DMS153 treated with DMSO at 0.1 percent for 48 hours (cell line): ENCODE results near the gene GVQW3.

Experiments used
- DNase-seq: peaks from one replicate; lab custom pipeline; 2025; ENCODE audit not compliant: unreplicated experiment; lab: John Stamatoyannopoulos, UW

Gene GVQW3

DNA sequence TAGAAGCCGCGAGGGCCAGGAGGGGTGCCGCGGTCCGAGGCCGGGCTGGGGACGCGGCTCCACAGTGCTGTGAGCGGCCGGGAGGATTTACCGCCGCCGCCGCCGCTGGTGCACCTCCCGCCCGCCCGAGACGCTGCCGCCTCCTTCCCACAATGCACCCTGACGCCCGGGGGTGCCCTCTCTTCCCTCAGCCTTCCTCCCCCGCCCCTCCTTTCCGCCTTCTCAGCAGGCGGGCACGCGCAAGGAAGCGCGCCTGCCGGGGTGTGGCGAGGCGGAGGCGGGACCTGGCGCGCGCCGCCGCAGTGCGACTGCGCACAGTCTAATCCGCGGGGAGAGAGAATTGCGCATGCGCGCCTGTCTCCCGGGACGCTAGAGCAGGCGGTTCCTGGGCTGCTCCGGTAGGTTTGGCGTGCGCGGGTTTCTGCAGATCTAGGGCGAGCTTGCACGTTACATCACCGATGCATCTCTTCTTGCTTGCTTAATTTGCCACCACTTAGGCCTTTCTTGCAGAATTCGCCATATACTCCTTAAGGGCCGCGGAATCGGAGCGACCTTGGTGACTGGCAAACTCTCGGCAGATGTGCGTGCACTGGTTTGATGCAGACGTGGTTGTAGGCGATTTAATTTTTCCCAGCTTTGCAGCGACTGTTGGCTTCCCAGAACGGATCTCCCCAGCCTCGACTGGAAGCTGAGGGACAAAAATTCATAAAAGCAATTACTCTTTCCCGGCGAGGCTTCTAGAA is at the start of gene GVQW3, which contains the start of gene THAP12:
Gene GVQW3, plus strand, starts transcription at position 347 of the 743 bp plus-strand sequence. CDS start 506 bp downstream, outside the sequence.
Gene THAP12, minus strand, starts transcription at position 156 of the 743 bp plus-strand sequence. CDS start 296 bp downstream, outside the sequence.
- DNase-seq = peak; percentile 97

DNA sequence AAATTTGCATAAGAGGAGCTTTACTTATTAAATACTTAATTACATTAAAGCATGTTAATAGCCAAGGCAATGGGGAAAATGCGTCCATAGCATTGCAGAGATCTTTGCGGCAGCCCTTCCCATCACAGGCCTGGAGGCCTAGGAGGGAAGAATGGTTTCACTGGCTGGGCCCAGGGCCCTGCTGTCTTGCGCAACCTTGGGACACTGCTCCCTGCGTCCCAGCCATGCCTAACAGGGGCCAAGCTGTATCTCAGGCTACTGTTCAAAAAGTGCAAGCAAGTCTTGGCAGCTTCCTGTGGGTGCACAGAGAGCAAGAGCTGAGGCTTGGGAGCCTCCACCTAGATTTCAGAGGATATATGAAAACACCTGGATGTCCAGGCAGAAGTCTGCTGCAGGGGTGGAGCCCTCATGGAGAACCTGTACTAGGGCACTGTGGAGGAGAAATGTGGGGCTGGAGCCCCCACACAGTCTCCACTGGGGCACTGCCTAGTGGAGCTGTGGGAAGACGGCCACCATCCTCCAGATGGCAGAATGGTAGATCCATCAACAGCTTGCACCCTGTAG is 46.2 kb upstream of the GVQW3 start:
- DNase-seq = no peak

DNA sequence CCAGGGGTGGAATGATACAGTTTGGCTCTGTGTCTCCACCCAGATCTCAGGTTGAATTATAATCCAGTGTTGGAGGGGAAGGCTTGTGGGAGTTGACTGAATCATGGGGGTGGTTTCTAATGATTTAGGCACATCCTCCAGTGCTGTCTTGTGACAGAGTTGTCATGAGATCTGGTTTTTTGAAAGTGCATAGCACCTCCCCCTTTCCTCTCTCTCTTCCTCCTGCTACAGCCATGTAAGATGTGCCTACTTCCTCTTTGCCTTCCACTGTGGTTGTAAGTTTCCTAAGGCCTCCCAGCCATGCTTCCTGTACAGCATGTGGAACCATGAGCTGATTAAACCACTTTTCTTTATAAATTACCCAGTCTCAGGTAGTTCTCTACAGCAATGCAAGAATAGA is 45.3 kb upstream of the GVQW3 start:
- no peak for DNase-seq

DNA sequence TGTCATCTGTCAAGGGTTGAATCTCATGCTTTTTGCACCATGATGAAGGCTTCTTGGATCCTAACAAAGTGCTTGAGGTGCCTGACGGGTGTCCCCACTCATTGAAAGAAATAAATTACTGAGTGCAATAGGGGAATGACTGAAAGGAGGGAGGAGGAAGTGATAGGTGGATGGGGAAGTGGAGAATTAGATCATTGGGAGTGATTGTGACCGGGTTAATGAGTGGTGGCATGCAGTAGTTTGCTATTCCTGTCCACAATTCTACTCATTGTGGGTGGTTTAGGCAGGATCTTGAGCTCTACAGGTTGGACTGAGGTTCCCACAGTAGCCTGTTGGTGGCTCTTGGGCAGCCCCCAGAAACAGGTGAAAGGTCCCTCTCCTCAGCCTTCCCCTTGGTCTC is 44.5 kb upstream of the GVQW3 start:
- no peak for DNase-seq

DNA sequence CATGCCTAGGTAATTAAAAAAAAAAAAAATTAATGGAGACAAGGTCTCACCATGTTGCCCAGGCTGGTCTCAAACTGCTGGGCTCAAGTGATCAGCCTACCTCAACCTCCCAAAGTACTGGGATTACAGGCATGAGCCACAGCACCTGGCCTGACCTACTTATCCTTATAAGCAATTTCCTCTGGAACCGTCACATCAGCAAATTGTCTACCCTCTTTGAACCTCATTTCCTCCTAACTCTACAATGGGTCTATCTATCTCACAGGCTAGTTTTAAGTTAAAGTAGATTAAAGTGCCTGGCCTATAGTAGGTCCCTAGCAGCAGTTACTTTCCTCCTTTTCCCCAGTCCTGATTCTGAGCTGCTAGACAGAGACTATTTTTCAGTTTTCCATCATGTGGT is 43.7 kb upstream of the GVQW3 start:
- DNase-seq = no peak

DNA sequence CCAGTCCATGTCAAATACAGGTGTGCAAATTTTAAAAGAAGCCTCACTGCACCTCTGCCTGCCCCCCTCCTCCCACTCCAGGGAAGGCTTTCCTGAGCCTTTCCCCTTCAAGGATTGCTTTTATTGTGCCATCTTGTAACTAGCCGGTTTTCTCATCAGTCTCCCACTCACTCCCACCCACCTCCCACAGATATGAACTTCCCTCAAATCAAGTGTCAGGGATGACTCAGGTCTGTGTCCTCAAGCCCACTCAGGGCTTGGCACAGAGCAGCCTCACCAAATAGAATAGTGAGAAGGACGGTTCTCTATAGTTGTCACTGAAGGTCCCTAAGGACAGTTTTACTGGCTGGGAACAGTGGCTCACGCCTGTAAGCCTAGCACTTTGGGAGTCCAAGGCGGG is 43.2 kb upstream of the GVQW3 start:
- DNase-seq = no peak

DNA sequence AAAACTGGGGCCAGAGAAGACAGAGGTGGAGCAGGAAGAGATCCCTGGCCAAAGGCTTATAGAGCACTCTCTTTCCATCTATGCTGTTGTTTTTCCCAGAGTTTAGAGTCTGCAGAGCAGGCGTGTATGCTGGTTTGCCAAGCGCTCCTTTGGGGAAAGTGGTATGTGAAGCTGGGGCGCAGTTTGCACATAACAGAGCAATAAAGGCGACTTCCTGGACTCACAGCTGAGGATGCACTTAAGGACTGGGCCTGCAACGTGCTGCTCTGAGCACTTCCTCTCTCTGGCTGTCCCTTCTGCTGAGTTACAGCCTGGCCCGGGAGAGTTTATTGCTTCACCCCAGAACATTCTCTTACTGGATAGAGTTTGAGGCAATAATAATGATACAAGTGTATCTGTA is 41.9 kb upstream of the GVQW3 start:
- peak; percentile 30 for DNase-seq

DNA sequence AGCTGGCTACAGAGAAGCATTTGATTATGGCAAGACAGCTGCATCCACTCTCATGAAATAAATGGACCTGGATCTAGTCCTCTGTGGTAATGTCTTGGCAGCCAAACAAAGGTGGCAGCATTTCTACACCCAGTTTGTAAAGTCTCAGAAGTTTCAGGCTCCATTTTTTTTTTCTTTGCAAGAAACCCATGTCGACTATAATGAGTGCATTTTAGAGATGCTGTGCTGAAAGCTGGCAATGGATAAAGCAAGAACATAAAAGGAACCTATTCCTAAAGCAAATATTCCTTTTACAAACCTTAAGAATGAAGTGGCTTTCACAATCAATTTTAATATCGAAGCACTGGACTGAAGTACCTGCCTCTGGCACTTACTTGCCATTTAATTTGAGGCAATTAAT is 33.7 kb upstream of the GVQW3 start:
- DNase-seq = no peak

DNA sequence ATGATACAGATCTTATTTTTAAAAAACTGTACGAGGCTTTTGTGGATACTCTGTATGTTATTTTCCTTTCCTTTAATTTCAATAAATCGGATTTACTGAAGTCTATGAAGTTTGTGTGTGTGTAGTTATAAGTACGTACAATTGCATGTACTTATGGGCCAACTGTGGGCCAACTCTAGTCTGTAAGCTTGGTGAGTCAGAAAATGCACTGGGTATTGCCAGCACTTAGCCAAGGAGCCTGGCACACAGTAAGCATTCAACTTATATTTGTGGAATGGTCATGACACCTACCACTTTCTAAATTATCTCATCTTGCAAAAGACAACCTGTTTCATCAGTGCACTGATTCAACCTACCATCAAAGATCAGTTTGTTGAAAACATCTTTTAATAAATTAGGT is 32.8 kb upstream of the GVQW3 start:
- DNase-seq = no peak

DNA sequence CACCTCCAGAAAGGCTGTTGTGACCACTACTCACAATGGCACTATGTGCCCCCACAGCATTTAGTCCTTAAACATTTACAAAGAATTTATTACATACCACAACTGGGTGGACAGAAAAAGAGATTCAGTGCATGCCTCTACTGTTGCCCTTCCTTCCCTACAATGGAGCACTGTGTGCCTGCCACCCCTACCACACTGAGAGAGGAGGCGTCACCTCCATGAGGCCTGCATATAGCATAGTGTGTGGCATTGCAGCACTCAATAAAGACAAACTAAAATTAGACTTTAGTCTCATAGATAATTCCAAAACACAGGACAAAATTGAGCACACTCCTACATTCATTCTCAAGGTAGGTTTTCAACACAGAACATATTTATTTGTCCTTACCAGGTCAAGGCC is 26.0 kb upstream of the GVQW3 start:
- DNase-seq = no peak

DNA sequence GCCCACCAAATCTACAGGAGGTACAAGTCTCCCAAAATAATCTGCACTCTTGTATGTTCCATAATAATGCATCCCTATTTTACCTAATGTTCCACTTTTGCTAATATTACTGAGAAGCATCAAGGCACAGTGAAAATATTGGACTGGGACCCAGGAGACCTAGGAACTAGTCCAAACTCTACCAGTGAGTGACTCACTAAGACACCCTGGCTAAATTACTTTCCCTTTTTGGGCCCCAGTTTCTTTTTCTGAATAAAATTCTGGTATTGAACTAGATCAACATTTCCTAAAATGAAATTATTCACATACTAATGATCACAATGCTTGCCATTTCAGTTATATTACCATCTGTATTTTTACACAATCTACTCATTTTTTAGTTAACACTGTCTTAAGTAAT is 19.7 kb upstream of the GVQW3 start:
- DNase-seq = no peak

DNA sequence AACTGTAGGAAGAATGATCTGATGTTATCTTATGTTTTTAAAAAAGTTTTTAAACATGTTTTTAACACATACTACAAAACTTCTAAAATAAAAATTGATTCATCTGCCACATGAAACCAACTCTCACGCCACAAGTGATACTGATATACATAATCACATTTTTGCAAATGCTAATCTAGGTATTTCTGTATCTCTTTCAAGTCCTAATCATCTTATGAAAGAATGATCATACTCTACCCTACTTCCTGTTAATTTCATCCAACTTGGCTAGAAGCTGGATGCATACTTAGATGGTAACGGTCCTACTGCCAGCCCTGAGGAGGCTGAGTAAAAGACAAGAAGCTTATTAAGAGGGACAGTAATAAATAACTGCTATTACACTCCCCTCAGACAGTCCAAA is 19.3 kb upstream of the GVQW3 start:
- no peak for DNase-seq

DNA sequence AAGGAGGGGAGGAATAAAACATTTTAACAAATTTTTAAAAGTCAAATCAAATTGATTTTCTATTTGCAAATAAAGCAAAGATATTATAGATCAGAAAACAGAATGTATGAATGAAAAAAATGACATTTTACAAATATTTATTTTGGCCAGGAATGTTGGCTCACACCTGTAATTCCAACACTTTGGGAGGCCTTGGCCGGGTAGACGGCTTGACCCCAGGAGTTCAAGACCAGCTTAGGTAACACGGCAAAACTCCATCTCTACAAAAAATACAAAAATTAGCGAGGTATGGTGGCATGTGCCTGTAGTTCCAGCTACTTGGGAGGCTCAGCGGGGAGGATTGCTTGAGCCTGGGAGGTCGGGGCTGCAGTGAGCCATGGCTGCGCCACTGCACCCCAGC is 18.4 kb upstream of the GVQW3 start:
- DNase-seq = no peak

DNA sequence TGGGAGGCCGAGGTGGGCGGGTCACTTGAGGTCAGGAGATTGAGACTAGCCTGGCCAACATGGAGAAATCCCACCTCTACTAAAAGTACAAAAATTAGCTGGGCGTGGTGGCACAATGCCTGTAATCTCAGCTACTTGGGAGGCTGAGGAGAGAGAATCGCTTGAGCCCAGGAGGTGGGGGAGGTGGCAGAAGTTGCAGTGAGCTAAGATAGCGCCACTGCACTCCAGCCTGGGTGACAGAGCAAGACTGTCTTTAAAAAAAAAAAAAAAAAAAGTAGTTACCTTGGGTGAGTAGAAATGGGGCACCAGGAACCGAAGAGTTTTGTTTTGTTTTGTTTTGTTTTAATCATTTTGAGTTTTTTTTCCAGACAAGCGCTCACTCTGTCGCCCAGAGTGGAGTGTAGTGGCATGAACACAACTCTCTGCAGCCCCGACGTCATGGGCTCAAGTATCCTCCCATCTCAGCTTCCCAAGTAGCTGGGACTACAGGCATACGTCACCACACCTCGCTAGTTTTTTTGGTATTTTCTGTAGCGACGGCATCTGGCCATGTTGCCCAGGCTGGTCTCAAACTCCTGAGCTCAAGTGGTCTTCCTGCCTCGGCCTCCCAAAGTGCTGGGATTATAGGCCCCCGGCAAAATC is 16.0 kb upstream of the GVQW3 start:
- DNase-seq = no peak

DNA sequence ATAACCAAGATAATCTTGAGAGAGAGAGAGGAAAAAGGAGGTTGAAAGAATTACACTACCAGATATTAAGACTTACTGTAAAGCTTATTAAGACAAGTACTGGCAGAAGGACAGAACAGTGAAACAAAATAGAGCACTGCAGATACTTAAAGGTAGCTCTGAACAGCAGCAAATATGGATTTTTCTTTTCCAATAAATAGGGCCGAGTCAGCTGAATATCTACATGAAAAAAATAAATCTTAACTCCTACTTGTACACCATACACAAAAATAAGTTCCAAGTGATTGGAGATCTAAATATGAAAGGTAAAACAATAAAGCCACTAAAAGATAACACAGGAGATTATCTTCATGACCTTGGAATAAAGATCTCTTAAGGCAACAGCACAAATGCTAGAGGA is 12.6 kb upstream of the GVQW3 start:
- DNase-seq = no peak

DNA sequence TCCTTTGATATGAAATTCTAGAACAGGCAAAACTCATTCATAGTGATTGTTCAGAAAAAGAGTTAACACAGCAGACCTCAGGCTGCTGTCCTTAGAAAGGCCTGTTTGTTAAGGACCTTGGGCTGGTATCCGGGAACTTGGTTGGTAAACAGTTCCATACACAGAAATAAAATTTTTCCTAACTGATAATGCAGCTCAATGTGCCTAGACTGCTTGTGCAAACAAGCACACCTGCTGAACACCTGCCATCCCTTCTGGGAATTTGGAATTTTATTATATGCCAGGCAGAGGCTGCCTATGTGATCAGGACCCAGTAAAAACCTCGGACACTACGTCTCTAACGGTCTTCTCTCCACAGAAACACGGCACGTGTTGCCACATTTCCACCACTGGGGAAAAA is 11.7 kb upstream of the GVQW3 start:
- DNase-seq = peak; percentile 55

DNA sequence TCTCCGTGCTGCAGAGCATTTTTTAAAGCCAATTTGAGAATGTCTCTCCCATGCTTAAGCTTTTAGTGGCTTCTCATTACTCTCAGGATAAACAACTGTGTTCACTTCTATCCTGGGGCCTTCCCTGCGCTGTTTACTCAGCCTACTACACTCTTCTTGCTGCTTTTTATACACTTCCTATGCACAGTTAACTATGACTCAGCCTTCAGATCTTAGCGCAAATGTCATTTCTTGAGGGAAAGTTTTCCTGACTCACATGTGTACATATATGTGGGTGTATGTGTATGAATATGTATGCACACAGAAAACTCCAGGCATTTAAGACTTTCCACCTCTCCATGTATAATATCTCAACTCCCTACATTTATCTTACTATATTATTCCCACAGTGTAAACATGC is 10.0 kb upstream of the GVQW3 start:
- no peak for DNase-seq

DNA sequence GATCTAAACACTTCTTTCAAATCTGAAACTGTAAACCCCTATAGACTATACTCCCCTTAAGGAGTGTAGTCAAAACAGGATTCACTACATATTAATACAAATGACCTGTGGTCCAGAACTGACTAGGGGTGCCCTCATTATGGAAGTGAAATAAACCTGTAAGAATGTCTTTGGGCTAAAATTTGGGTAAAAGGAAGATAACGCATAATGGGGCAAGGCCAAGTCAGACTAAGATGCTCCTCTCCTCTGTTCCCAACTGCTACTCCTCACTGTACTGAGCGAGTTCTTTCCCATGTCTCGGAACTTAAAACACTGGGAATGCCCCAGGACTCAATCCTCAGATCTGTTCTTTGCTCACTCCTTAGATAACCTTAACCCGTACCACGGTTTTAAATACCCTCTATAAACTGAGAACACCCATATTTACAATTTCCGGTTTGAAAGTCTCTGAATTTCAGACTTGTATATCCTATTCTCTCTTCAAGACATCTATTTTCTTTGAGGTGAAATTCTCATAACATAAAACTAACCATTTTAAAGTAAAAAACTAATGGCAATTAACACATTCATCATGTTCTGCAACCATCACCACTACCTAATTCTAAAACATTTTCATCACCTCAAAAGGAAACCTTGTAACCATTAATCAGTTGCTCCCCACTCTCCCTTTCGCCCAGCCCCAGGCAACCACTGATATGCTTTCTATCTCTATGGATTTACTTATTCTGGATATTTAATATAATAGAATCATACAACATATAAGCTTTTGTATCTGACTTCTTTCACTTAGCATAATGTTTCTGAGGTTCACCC is 4.2 kb upstream of the GVQW3 start:
- no peak for DNase-seq

DNA sequence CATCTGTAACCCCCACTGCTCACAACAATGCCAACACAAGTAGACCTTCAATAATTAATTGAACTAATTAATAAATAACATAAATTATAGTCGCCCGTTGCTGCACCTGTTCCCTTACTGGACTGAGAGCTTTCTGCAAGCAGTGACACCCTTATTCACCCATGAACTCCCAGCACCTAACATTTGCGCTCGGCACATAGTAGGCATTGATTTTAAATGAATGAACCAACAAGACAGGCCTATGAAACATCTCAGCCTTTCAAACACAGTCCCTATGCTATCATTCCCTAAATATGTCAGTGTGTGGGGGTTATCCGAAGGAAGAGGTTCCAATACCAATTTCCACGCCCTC is 1.3 kb upstream of the GVQW3 start:
- no peak for DNase-seq

DNA sequence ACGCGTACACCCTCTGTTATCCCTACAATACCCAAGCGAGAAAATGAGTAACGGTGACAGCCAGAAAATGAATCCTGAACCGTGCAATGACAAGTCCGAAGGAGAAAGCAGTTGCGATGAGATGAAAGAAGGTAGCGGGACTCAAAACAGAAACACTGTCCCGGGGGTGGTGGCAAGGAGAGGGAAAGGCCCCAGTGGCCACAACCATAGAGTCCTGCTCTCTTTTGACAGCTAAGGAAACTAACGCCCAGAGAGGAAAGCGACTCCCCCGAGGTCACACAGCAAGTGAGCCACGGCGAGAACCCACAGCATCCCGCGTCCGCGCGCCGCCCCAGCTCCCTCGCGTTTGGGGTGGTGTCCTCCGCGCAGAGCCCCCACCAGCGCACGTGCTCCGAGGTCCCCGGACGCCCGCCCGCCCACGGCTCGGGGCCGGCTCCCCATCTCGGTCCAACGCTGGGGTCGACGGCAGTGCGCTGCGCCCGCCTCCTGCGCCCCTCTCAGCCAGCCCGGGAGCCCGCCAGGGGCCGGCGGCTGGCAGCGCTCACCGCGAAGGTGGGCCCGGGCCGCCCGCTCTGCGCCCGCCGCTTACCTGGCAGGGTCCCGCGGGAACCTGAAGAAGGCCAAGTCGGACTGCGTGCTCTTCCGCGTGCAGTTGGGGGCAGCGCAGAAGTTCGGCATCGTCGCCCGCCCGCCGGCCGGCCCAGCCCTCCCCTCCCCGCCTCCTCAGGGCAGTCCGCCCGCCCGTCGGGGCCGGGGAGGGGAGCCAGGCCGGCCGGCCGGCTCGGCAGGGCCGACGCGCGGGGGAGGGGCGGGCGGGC is 755 bp upstream of the GVQW3 start:
- no peak for DNase-seq

DNA sequence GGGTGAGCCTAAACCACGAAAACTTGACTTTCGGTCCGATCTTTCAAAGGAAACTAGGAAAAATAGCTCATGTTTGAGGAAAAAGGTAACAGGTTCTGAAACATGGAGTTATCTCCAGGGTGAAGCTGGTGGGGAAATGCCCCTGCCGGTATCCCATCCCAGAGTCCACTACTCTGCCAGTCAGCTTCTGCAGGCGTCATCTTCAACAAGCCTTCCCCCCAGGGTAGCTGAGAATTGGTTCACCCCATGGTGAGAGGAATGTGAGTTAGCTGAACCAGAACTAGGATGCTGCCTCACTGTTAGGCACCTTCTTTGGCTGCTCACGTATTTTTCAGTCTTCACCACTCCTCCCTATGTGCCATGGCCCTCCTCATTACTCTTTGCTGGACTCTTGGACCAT is 1.1 kb downstream of the GVQW3 start:
- no peak for DNase-seq
